Measurements from ENCODE around the gene ITGA4. TPM values are rescaled to one million over a fixed set of nuclear protein-coding genes. Genes with fewer than 3 reads are reported as not detected.

The ITGA4 gene
- total and polyA plus RNA-seq, 2 of the 13 experiments (the other 11 are each of a cell fraction or from before 2014, with no cell fraction given) = not detected

DNA sequence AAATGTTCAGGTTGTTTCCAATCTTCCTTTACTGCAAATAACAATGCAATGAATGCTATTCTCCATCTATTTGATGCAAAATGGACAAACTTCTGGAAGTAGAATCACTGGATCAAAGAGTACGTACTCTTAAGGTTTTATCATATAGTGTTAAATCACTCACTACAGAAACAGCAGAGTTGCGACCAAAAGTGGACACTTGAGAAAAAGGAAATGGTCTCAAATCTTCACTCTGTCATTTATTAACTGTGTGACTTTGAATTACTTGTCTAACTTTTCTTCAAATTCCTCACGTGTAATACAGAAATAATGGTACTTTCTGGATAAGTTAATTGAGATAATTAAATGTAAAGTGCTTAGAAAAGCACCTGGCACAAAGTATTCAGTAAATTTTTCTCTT is 121.6 kb downstream of the ITGA4 start (continued):
- TF ChIP-seq, protein P1, sequence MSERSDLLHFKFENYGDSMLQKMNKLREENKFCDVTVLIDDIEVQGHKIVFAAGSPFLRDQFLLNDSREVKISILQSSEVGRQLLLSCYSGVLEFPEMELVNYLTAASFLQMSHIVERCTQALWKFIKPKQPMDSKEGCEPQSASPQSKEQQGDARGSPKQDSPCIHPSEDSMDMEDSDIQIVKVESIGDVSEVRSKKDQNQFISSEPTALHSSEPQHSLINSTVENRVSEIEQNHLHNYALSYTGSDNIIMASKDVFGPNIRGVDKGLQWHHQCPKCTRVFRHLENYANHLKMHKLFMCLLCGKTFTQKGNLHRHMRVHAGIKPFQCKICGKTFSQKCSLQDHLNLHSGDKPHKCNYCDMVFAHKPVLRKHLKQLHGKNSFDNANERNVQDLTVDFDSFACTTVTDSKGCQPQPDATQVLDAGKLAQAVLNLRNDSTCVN (CRISPR knock-in tag; IDR thresholded peaks at IDR 0.05; ENCODE audit: borderline replicate concordance) = no peak
- TF ChIP-seq, protein P2, sequence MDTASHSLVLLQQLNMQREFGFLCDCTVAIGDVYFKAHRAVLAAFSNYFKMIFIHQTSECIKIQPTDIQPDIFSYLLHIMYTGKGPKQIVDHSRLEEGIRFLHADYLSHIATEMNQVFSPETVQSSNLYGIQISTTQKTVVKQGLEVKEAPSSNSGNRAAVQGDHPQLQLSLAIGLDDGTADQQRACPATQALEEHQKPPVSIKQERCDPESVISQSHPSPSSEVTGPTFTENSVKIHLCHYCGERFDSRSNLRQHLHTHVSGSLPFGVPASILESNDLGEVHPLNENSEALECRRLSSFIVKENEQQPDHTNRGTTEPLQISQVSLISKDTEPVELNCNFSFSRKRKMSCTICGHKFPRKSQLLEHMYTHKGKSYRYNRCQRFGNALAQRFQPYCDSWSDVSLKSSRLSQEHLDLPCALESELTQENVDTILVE (CRISPR knock-in tag; IDR thresholded peaks at IDR 0.05) = no peak
- TF ChIP-seq, protein P3, sequence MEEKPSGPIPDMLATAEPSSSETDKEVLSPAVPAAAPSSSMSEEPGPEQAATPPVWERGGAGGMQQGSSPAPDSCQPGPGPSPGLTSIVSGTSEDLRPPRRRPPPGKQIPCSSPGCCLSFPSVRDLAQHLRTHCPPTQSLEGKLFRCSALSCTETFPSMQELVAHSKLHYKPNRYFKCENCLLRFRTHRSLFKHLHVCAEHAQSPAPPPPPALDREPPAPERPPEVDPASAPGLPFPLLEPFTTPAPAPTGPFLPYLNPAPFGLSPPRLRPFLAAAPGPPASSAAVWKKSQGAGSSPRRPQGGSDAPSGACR (CRISPR knock-in tag; IDR thresholded peaks at IDR 0.05) = no peak
- TF ChIP-seq ZNF143 (CRISPR knock-in tag; IDR thresholded peaks at IDR 0.05) (no peak), BRD4 (CRISPR knock-in tag; IDR thresholded peaks at IDR 0.05) (no peak), HNRNPL (IDR thresholded peaks at IDR 0.05; ENCODE audit: low read depth, low read length) (no peak)
- TF ChIP-seq, protein P4, sequence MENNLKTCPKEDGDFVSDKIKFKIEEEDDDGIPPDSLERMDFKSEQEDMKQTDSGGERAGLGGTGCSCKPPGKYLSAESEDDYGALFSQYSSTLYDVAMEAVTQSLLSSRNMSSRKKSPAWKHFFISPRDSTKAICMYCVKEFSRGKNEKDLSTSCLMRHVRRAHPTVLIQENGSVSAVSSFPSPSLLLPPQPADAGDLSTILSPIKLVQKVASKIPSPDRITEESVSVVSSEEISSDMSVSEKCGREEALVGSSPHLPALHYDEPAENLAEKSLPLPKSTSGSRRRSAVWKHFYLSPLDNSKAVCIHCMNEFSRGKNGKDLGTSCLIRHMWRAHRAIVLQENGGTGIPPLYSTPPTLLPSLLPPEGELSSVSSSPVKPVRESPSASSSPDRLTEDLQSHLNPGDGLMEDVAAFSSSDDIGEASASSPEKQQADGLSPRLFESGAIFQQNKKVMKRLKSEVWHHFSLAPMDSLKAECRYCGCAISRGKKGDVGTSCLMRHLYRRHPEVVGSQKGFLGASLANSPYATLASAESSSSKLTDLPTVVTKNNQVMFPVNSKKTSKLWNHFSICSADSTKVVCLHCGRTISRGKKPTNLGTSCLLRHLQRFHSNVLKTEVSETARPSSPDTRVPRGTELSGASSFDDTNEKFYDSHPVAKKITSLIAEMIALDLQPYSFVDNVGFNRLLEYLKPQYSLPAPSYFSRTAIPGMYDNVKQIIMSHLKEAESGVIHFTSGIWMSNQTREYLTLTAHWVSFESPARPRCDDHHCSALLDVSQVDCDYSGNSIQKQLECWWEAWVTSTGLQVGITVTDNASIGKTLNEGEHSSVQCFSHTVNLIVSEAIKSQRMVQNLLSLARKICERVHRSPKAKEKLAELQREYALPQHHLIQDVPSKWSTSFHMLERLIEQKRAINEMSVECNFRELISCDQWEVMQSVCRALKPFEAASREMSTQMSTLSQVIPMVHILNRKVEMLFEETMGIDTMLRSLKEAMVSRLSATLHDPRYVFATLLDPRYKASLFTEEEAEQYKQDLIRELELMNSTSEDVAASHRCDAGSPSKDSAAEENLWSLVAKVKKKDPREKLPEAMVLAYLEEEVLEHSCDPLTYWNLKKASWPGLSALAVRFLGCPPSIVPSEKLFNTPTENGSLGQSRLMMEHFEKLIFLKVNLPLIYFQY (CRISPR knock-in tag; IDR thresholded peaks at IDR 0.05; ENCODE audit: borderline replicate concordance) = no peak

Measured in HepG2 (cell line).